Cerebellar cortex (tissue), 1 donor: ENCODE measurements around the gene FRY.

ENCODE experiments used
- DNase-seq: peaks from one replicate; pipeline ENCODE4 v3.0.0-alpha.2; 2015; ENCODE audit warnings: low spot score

Gene FRY

GRCh38 chr13:32224916-32225315, 193.3 kb downstream of the FRY start:
- no peak for DNase-seq

GRCh38 chr13:32225481-32225931, 193.9 kb downstream of the FRY start:
- DNase-seq: no peak

GRCh38 chr13:32228330-32229041, 196.9 kb downstream of the FRY start:
- DNase-seq: no peak

GRCh38 chr13:32229443-32229842, 197.9 kb downstream of the FRY start:
- peak; percentile 66 for DNase-seq

GRCh38 chr13:32232263-32232662, 200.7 kb downstream of the FRY start:
- no peak for DNase-seq

GRCh38 chr13:32233062-32233461, 201.5 kb downstream of the FRY start:
- DNase-seq: no peak

- no peak for DNase-seq
These were observed 203.3 kb downstream of the FRY start for GRCh38 chr13:32234914-32235313.

GRCh38 chr13:32237681-32238080, 206.1 kb downstream of the FRY start:
- DNase-seq: no peak

- no peak for DNase-seq
These were observed 212.1 kb downstream of the FRY start for GRCh38 chr13:32243695-32244094.

- DNase-seq: no peak
These were observed 214.0 kb downstream of the FRY start for GRCh38 chr13:32245555-32245954.

- DNase-seq: peak; percentile 57
These were observed 214.9 kb downstream of the FRY start for GRCh38 chr13:32246468-32246867.

GRCh38 chr13:32247887-32248286, 216.3 kb downstream of the FRY start:
- no peak for DNase-seq

- DNase-seq: no peak
These were observed 217.2 kb downstream of the FRY start for GRCh38 chr13:32248801-32249200.

- DNase-seq: no peak
These were observed 221.4 kb downstream of the FRY start for GRCh38 chr13:32252812-32253438.

GRCh38 chr13:32253911-32254399, 222.4 kb downstream of the FRY start:
- no peak for DNase-seq

GRCh38 chr13:32254416-32254815, 222.8 kb downstream of the FRY start:
- no peak for DNase-seq

- no peak for DNase-seq
These were observed 223.5 kb downstream of the FRY start for GRCh38 chr13:32254916-32255723.

- no peak for DNase-seq
These were observed 224.1 kb downstream of the FRY start for GRCh38 chr13:32255724-32256109.

GRCh38 chr13:32256243-32256642, 224.7 kb downstream of the FRY start:
- no peak for DNase-seq

- no peak for DNase-seq
These were observed 226.1 kb downstream of the FRY start for GRCh38 chr13:32257649-32258048.

- DNase-seq: no peak
These were observed 227.5 kb downstream of the FRY start for GRCh38 chr13:32259116-32259515.

GRCh38 chr13:32261567-32261966, 230.0 kb downstream of the FRY start:
- DNase-seq: peak; percentile 66

- DNase-seq: no peak
These were observed 230.6 kb downstream of the FRY start for GRCh38 chr13:32262165-32262564.
